Esophagus squamous epithelium (tissue), 5 donors: ENCODE measurements around the gene PRKCA. TPM values are rescaled to one million over a fixed set of nuclear protein-coding genes. Genes with fewer than 3 reads are reported as not detected.
"Not testable (repeated sequence)": the region's sequence is repeated elsewhere in the genome, so short reads cannot be mapped to it uniquely, and the experiment has no call there.

Experiments
- DNase-seq: peaks from one replicate; lab custom pipeline; 2025; lab: John Stamatoyannopoulos, UW
- H3K27ac ChIP-seq, 4 donors: fragments of 200-600 bp; sonication (generic); one replicate each; pipeline ENCODE4 v1.5.1; 2016 to 2019; ENCODE audit warnings: mild to moderate bottlenecking in 1 of 4
- H3K27me3 ChIP-seq, 4 donors: fragments of 200-600 bp; sonication (generic); 1 replicate in 3 of 4; 2 replicates in 1 of 4; pipeline versions ENCODE4 v1.5.1 to v1.6.0; 2017 to 2021; ENCODE audit warnings: antibody characterized with exemption in 1 of 4
- H3K36me3 ChIP-seq, 3 donors: fragments of 200-600 bp; sonication (generic); one replicate each; pipeline ENCODE4 v1.5.1; 2016 to 2019
- H3K4me1 ChIP-seq, 3 donors: fragments of 200-600 bp; sonication (generic); one replicate each; pipeline ENCODE4 v1.5.1; 2017 to 2019
- H3K4me3 ChIP-seq, 4 donors: fragments of 200-600 bp; sonication (generic); 1 replicate in 3 of 4; 2 replicates in 1 of 4; pipeline ENCODE4 v1.5.1; 2016 to 2019; ENCODE audit warnings: mild to moderate bottlenecking in 2 of 4, moderate library complexity in 1 of 4
- H3K9me3 ChIP-seq, 3 donors: fragments of 200-600 bp; sonication (generic); one replicate each; pipeline ENCODE4 v1.5.1; 2016 to 2019
- CTCF ChIP-seq, 6 experiments: fragments of 450-650 bp in 4 of 6; fragments of 200-600 bp in 2 of 6; sonication (generic) in 2 of 6; IDR thresholded peaks; one replicate each; pipeline ENCODE4 v1.5.1; 2016 to 2019; ENCODE audit warnings: antibody characterized with exemption in 6 of 6, mild to moderate bottlenecking in 4 of 6, moderate library complexity in 4 of 6
- POLR2A ChIP-seq, 4 donors: fragments of 450-650 bp; IDR thresholded peaks; one replicate each; pipeline ENCODE4 v1.6.1; 2017; ENCODE audit warnings: antibody characterized with exemption in 4 of 4, mild to moderate bottlenecking in 4 of 4, moderate library complexity in 3 of 4
- WGBS, 2 donors: methylation state at CpG; one replicate each; pipeline ENCODE4 v1.1.5; 2018; 5-methylcytosine and 5-hydroxymethylcytosine counted together
- intact Hi-C: fragments of 100-400 bp; cut with DNase I; formaldehyde crosslinking; loops from one replicate; pipeline ENCODE4 v1.15.0; 2022
- total RNA-seq, 4 donors: library from RNA; depleted of rRNA; stranded (reverse); fragments of >200 nt; gene quantifications; one replicate each; pipeline ENCODE4 v1.1.0, GENCODE V29; 2016
- donor health status: DM: yes; HTN: yes; CAD: no.

Gene PRKCA
- total RNA-seq, 4 donors from 2014 or later: 2.4 to 9.2 (median 4.2) TPM

- no peak overlapping the region for H3K27ac ChIP-seq
- WGBS, 2 donors: 90 to 97% methylated on average over 1 of the region's 1 CpG
- H3K27me3 ChIP-seq: no peaks in the 10 kb centered on the region
- DNase-seq: no peak
- H3K4me1 ChIP-seq: peaks cover 0 to 10% (median 0%) of the 10 kb centered on the region in 3 donors
- no peaks in the 10 kb centered on the region for H3K9me3 ChIP-seq
- intact Hi-C loops: no loop called here
- TF ChIP-seq POLR2A (IDR thresholded peaks at IDR 0.05) (no peak), CTCF (IDR thresholded peaks at IDR 0.05) (no peak)
- no peak overlapping the region for H3K4me3 ChIP-seq
- H3K36me3 ChIP-seq: no peaks in the 10 kb centered on the region
Observed at GRCh38 chr17:66706851-66707450, 404.5 kb downstream of the PRKCA start.

- Histone ChIP-seq H3K4me1 (peaks cover 0 to 20% (median 0%) of the 10 kb centered on the region in 3 donors), H3K27me3 (no peaks in the 10 kb centered on the region), H3K27ac (no peak overlapping the region), H3K9me3 (no peaks in the 10 kb centered on the region), H3K4me3 (no peak overlapping the region), H3K36me3 (no peaks in the 10 kb centered on the region)
- 78 to 81% methylated on average over 8 of the region's 8 CpGs for WGBS, 2 donors
- no peak for DNase-seq
- TF ChIP-seq CTCF (IDR thresholded peaks at IDR 0.05) (no peak), POLR2A (IDR thresholded peaks at IDR 0.05) (no peak)
- intact Hi-C loops: no loop called here
Observed at GRCh38 chr17:66711401-66711800, 409.0 kb downstream of the PRKCA start.

GRCh38 chr17:66711881-66712321, 409.5 kb downstream of the PRKCA start:
- no peaks in the 10 kb centered on the region for H3K9me3 ChIP-seq
- intact Hi-C loops: no loop called here
- no peak overlapping the region for H3K4me3 ChIP-seq
- H3K36me3 ChIP-seq: no peaks in the 10 kb centered on the region
- WGBS, 2 donors: 35 to 52% methylated on average over 2 of the region's 2 CpGs
- peak overlapping the region in 3 of 4 donors; percentile 21 to 67 (median 50) for H3K27ac ChIP-seq
- no peak for DNase-seq
- H3K27me3 ChIP-seq: no peaks in the 10 kb centered on the region
- TF ChIP-seq CTCF (IDR thresholded peaks at IDR 0.05): no peak
- H3K4me1 ChIP-seq: peaks cover 0 to 20% (median 0%) of the 10 kb centered on the region in 3 donors

GRCh38 chr17:66712453-66712852, 410.0 kb downstream of the PRKCA start:
- 58 to 92% methylated on average over 3 of the region's 3 CpGs for WGBS, 2 donors
- no peak for TF ChIP-seq POLR2A (IDR thresholded peaks at IDR 0.05)
- Histone ChIP-seq H3K4me1 (peaks cover 0 to 20% (median 0%) of the 10 kb centered on the region in 3 donors), H3K36me3 (no peaks in the 10 kb centered on the region), H3K9me3 (no peaks in the 10 kb centered on the region), H3K27ac (peak overlapping the region in 3 of 4 donors; percentile 21 to 67 (median 50)), H3K4me3 (no peak overlapping the region), H3K27me3 (no peaks in the 10 kb centered on the region)
- DNase-seq: no peak
- intact Hi-C loops: no loop called here

- intact Hi-C loops, DNase-seq, H3K9me3 ChIP-seq, H3K36me3 ChIP-seq, H3K27me3 ChIP-seq, H3K4me3 ChIP-seq: not testable (repeated sequence)
- WGBS, 2 donors: 92 to 100% methylated on average over 3 to 12 of the region's 13 CpGs
- peak overlapping the region in 1 of 4 donors; percentile 21 for H3K27ac ChIP-seq
- H3K4me1 ChIP-seq: peaks cover 0 to 20% (median 0%) of the 10 kb centered on the region in 3 donors
Observed at GRCh38 chr17:66713021-66713532, 410.7 kb downstream of the PRKCA start.

GRCh38 chr17:66713533-66714042, 411.2 kb downstream of the PRKCA start:
- DNase-seq: no peak
- TF ChIP-seq CTCF (IDR thresholded peaks at IDR 0.05): no peak
- no peak for TF ChIP-seq POLR2A (IDR thresholded peaks at IDR 0.05)
- 63 to 76% methylated on average over 4 to 5 of the region's 6 CpGs for WGBS, 2 donors
- peaks cover 0 to 20% (median 0%) of the 10 kb centered on the region in 3 donors for H3K4me1 ChIP-seq
- no peak overlapping the region for H3K27ac ChIP-seq
- H3K27me3 ChIP-seq: no peaks in the 10 kb centered on the region
- no peaks in the 10 kb centered on the region for H3K9me3 ChIP-seq
- no peaks in the 10 kb centered on the region for H3K36me3 ChIP-seq
- no peak overlapping the region for H3K4me3 ChIP-seq
- intact Hi-C loops: no loop called here
